ENCODE measurements around the gene CAMK2D.

CAMK2D gene

DNA sequence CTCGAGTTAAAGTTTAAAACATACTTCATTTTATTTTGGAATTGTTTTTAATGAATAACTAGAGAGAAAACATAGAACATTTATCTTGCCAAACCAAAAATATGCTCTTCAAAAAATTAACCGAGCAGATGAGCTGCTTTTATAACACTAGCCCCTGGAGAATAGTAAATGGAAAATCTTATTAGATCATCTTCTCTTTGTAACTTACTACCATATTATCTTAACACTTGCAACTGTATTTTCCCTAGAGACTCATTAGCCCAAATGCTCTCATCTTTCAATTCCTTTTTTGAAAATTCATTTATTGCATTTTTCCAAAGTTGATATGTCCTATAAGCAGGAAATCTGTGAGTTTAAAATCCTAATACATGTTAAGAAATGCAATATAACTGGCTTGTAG is 143.3 kb downstream of the CAMK2D start:
- no peaks in the 10 kb centered on the region for H3K27me3 ChIP-seq (ENCODE audit: insufficient read depth, low read depth, severe bottlenecking)
- no peak overlapping the region for H3K4me3 ChIP-seq (ENCODE audit: low read depth, low read length)
- DNase-seq, result no peak
- H3K27ac ChIP-seq, result no peak overlapping the region
- H3K36me3 ChIP-seq, result no peaks in the 10 kb centered on the region
- TF ChIP-seq, protein P1, sequence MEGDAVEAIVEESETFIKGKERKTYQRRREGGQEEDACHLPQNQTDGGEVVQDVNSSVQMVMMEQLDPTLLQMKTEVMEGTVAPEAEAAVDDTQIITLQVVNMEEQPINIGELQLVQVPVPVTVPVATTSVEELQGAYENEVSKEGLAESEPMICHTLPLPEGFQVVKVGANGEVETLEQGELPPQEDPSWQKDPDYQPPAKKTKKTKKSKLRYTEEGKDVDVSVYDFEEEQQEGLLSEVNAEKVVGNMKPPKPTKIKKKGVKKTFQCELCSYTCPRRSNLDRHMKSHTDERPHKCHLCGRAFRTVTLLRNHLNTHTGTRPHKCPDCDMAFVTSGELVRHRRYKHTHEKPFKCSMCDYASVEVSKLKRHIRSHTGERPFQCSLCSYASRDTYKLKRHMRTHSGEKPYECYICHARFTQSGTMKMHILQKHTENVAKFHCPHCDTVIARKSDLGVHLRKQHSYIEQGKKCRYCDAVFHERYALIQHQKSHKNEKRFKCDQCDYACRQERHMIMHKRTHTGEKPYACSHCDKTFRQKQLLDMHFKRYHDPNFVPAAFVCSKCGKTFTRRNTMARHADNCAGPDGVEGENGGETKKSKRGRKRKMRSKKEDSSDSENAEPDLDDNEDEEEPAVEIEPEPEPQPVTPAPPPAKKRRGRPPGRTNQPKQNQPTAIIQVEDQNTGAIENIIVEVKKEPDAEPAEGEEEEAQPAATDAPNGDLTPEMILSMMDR (IDR thresholded peaks at IDR 0.05; ENCODE audit: low read depth, low read length), result no peak
- no peaks in the 10 kb centered on the region for H3K9me3 ChIP-seq (ENCODE audit: severe bottlenecking)

DNA sequence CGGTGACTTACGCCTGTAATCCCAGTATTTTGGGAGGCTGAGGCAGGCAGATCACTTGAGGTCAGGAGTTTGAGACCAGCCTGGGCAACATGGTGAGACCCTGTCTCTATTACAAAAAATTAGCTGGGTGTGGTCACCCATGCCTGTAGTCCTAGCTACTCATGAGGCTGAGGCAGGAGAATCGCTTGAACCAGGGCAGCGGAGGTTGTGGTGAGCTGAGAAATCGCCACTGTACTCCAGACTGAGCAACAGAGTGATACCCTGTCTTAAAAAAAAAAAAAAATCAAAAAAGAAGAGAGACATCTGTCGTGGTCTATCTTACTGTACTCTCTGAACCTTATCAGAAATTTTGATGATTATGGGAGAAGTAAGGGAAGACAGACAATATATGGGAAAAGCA is 144.3 kb downstream of the CAMK2D start:
- no peaks in the 10 kb centered on the region for H3K27me3 ChIP-seq (ENCODE audit: insufficient read depth, low read depth, severe bottlenecking)
- TF ChIP-seq, protein P1 (IDR thresholded peaks at IDR 0.05; ENCODE audit: low read depth, low read length), result no peak
- H3K27ac ChIP-seq, result no peak overlapping the region
- no peaks in the 10 kb centered on the region for H3K36me3 ChIP-seq
- no peaks in the 10 kb centered on the region for H3K9me3 ChIP-seq (ENCODE audit: severe bottlenecking)
- no peak for DNase-seq
- no peak overlapping the region for H3K4me3 ChIP-seq (ENCODE audit: low read depth, low read length)

DNA sequence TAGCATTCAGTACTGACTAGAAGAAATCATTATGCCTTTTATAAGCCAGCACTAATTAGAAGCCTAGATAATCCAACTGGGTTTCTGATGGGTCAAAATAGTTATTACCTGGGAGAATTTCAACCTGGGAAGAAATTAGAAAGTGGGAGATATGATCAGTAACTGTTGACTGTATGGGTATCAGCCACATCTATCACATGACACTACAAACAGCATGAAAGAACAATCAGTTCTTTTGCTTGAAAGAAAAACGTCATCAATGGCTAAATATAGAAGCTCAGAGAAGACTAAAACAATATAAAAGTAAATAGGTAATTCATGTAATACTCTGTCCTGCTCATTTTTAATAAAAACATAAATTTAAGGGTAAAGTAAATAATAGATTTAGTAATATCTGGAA is 145.1 kb downstream of the CAMK2D start:
- TF ChIP-seq, protein P1 (IDR thresholded peaks at IDR 0.05; ENCODE audit: low read depth, low read length), result no peak
- no peak for DNase-seq
- H3K4me3 ChIP-seq (ENCODE audit: low read depth, low read length), result no peak overlapping the region
- H3K27me3 ChIP-seq (ENCODE audit: insufficient read depth, low read depth, severe bottlenecking), result no peaks in the 10 kb centered on the region
- H3K36me3 ChIP-seq, result no peaks in the 10 kb centered on the region
- H3K27ac ChIP-seq, result no peak overlapping the region
- H3K9me3 ChIP-seq (ENCODE audit: severe bottlenecking), result no peaks in the 10 kb centered on the region

DNA sequence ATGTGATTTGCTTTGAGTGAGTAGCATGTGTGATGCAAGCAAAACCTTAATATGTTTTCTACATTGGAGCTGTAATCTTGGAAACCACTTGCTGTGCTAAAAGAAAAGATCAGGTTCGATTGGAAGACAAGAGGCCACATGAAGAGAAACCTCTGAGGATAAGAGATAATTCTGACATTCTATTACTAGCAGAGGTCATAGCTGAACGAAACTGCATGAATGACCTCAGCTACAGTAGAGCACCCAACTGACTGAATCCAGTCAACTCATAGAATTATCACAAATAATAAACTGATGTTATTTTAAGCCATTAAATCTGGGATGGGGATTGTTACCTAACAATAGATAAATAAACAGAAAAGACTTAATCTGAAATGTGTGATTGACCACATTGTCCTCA is 147.1 kb downstream of the CAMK2D start:
- Histone ChIP-seq H3K4me3 (ENCODE audit: low read depth, low read length) (no peak overlapping the region), H3K9me3 (ENCODE audit: severe bottlenecking) (no peaks in the 10 kb centered on the region), H3K27me3 (ENCODE audit: insufficient read depth, low read depth, severe bottlenecking) (no peaks in the 10 kb centered on the region), H3K36me3 (no peaks in the 10 kb centered on the region), H3K27ac (no peak overlapping the region)
- DNase-seq, result no peak
- TF ChIP-seq, protein P1 (IDR thresholded peaks at IDR 0.05; ENCODE audit: low read depth, low read length), result no peak

DNA sequence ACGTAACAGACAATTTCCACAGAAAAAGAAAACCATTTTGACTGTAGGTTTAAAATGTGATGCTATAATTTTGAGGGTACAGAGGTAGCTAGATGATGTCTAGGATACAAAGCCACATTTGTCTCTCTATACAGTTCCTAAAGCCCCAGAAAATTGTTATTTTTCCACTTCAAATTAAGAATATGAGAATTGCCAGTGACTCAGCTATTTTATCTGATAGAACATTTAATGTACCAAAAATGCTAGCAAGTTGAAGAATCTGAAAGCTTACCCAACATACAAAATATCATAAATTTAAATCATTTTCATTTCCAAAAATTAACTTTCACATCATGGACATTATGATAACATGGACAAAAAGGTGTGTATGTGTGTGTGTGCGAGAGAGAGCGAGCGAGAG is 148.0 kb downstream of the CAMK2D start:
- Histone ChIP-seq H3K27ac (no peak overlapping the region), H3K36me3 (no peaks in the 10 kb centered on the region), H3K4me3 (ENCODE audit: low read depth, low read length) (no peak overlapping the region), H3K9me3 (ENCODE audit: severe bottlenecking) (no peaks in the 10 kb centered on the region), H3K27me3 (ENCODE audit: insufficient read depth, low read depth, severe bottlenecking) (no peaks in the 10 kb centered on the region)
- no peak for DNase-seq
- TF ChIP-seq, protein P1 (IDR thresholded peaks at IDR 0.05; ENCODE audit: low read depth, low read length), result no peak

DNA sequence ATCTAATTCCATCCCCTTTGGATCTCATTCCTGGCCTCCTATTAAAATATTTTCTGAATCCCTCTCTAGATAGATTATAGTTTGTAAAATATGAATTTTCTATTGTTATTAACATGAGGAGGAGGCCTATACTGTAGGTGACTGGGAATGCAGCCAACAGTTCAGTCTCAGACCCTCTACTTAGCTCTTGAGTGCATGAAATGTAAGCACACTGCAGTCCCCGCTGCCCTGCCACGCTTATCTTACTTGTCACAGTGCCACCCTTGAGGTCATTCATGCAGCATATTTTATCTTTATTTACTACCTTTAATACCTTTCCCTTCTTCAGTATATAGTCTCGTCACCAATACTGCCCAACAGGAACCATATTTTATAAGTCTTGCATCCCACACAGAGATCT is 151.0 kb downstream of the CAMK2D start:
- no peak overlapping the region for H3K4me3 ChIP-seq (ENCODE audit: low read depth, low read length)
- H3K9me3 ChIP-seq (ENCODE audit: severe bottlenecking), result no peaks in the 10 kb centered on the region
- no peaks in the 10 kb centered on the region for H3K36me3 ChIP-seq
- TF ChIP-seq, protein P1 (IDR thresholded peaks at IDR 0.05; ENCODE audit: low read depth, low read length), result no peak
- H3K27ac ChIP-seq, result no peak overlapping the region
- no peaks in the 10 kb centered on the region for H3K27me3 ChIP-seq (ENCODE audit: insufficient read depth, low read depth, severe bottlenecking)
- DNase-seq, result no peak

All from WERI-Rb-1 (cell line).